ENCODE data around the gene MVB12B. TPM values are rescaled to one million over a fixed set of nuclear protein-coding genes. Genes with fewer than 3 reads are reported as not detected.

The MVB12B gene
- total RNA-seq, 4 donors from 2014 or later = 15.7 to 27.3 (median 22.7) TPM

- no peak overlapping the region for H3K4me3 ChIP-seq
- peaks cover 0 to 16% (median 13%) of the 10 kb centered on the region in 4 donors for H3K4me1 ChIP-seq
- WGBS, 2 donors (ENCODE audit: low coverage in 1 of 2) = 91 to 100% methylated on average over 1 to 15 of the region's 15 CpGs
- peaks cover 12% of the 10 kb centered on the region for H3K27me3 ChIP-seq
- TF ChIP-seq POLR2AphosphoS5 (IDR thresholded peaks at IDR 0.05) (no peak), CTCF (IDR thresholded peaks at IDR 0.05) (no peak), POLR2A (IDR thresholded peaks at IDR 0.05) (no peak), EP300 (IDR thresholded peaks at IDR 0.05; ENCODE audit: low read depth) (no peak)
- in situ Hi-C loops (cut with MboI; ENCODE audit: low pct_ligation_motif_present in 1 of 4, low pct_unique_long_range_greater_than_20kb in 1 of 4, low sequenced_read_pairs in 3 of 4) = no loop called here
- intact Hi-C loops (cut with DNase I; ENCODE audit: low total_unique reads) = no loop called here
- no peak overlapping the region for H3K27ac ChIP-seq
- no peaks in the 10 kb centered on the region for H3K36me3 ChIP-seq
- no peaks in the 10 kb centered on the region for H3K9me3 ChIP-seq
- no peak for DNase-seq
Measured at GRCh38 chr9:126294331-126295081, 32.1 kb upstream of the MVB12B start.

GRCh38 chr9:126295082-126295477, 31.5 kb upstream of the MVB12B start:
- no peak for DNase-seq
- no peaks in the 10 kb centered on the region for H3K36me3 ChIP-seq
- no peaks in the 10 kb centered on the region for H3K9me3 ChIP-seq
- in situ Hi-C loops (cut with MboI; ENCODE audit: low pct_ligation_motif_present in 1 of 4, low pct_unique_long_range_greater_than_20kb in 1 of 4, low sequenced_read_pairs in 3 of 4) (no loop called here), intact Hi-C loops (cut with DNase I; ENCODE audit: low total_unique reads) (no loop called here)
- H3K27ac ChIP-seq = no peak overlapping the region
- 64 to 92% methylated on average over 3 to 5 of the region's 5 CpGs for WGBS, 2 donors (ENCODE audit: low coverage in 1 of 2)
- H3K4me3 ChIP-seq = no peak overlapping the region
- H3K4me1 ChIP-seq = peaks cover 0 to 16% (median 13%) of the 10 kb centered on the region in 4 donors
- no peak for TF ChIP-seq CTCF (IDR thresholded peaks at IDR 0.05)
- TF ChIP-seq POLR2AphosphoS5 (IDR thresholded peaks at IDR 0.05) = no peak
- no peak for TF ChIP-seq EP300 (IDR thresholded peaks at IDR 0.05; ENCODE audit: low read depth)
- TF ChIP-seq POLR2A (IDR thresholded peaks at IDR 0.05) = no peak
- H3K27me3 ChIP-seq = peaks cover 12% of the 10 kb centered on the region

GRCh38 chr9:126295516-126295915, 31.1 kb upstream of the MVB12B start:
- H3K27me3 ChIP-seq = peaks cover 12% of the 10 kb centered on the region
- H3K27ac ChIP-seq = no peak overlapping the region
- TF ChIP-seq EP300 (IDR thresholded peaks at IDR 0.05; ENCODE audit: low read depth) (no peak), POLR2AphosphoS5 (IDR thresholded peaks at IDR 0.05) (no peak), CTCF (IDR thresholded peaks at IDR 0.05) (no peak), POLR2A (IDR thresholded peaks at IDR 0.05) (no peak)
- 83 to 100% methylated on average over 1 of the region's 1 CpG for WGBS, 2 donors (ENCODE audit: low coverage in 1 of 2)
- H3K4me1 ChIP-seq = peaks cover 0 to 16% (median 13%) of the 10 kb centered on the region in 4 donors
- in situ Hi-C loops (cut with MboI; ENCODE audit: low pct_ligation_motif_present in 1 of 4, low pct_unique_long_range_greater_than_20kb in 1 of 4, low sequenced_read_pairs in 3 of 4) (no loop called here), intact Hi-C loops (cut with DNase I; ENCODE audit: low total_unique reads) (no loop called here)
- no peaks in the 10 kb centered on the region for H3K36me3 ChIP-seq
- DNase-seq = no peak
- H3K9me3 ChIP-seq = no peaks in the 10 kb centered on the region
- H3K4me3 ChIP-seq = no peak overlapping the region

GRCh38 chr9:126295936-126296600, 30.6 kb upstream of the MVB12B start:
- Histone ChIP-seq H3K4me1 (peaks cover 0 to 16% (median 13%) of the 10 kb centered on the region in 4 donors), H3K27me3 (peaks cover 12% of the 10 kb centered on the region), H3K9me3 (no peaks in the 10 kb centered on the region), H3K36me3 (no peaks in the 10 kb centered on the region), H3K27ac (no peak overlapping the region), H3K4me3 (no peak overlapping the region)
- in situ Hi-C loops (cut with MboI; ENCODE audit: low pct_ligation_motif_present in 1 of 4, low pct_unique_long_range_greater_than_20kb in 1 of 4, low sequenced_read_pairs in 3 of 4) (no loop called here), intact Hi-C loops (cut with DNase I; ENCODE audit: low total_unique reads) (no loop called here)
- DNase-seq = no peak
- 81 to 89% methylated on average over 3 to 17 of the region's 17 CpGs for WGBS, 2 donors (ENCODE audit: low coverage in 1 of 2)
- TF ChIP-seq POLR2A (IDR thresholded peaks at IDR 0.05) (no peak), CTCF (IDR thresholded peaks at IDR 0.05) (no peak), EP300 (IDR thresholded peaks at IDR 0.05; ENCODE audit: low read depth) (no peak), POLR2AphosphoS5 (IDR thresholded peaks at IDR 0.05) (no peak)
